Erythroblast (primary cell): Measurements from ENCODE around the gene PNMA3.

Experiments used
- GATA1 ChIP-seq: IDR thresholded peaks from 2 replicates; pipeline ENCODE4 v1.6.1; 2011; ENCODE audit warnings: low read depth, mild to moderate bottlenecking, control low read depth, low read length, moderate library complexity
- POLR2A ChIP-seq: IDR thresholded peaks from 2 replicates; pipeline ENCODE4 v1.6.1; 2011; ENCODE audit warnings: mild to moderate bottlenecking, low read length

DNA sequence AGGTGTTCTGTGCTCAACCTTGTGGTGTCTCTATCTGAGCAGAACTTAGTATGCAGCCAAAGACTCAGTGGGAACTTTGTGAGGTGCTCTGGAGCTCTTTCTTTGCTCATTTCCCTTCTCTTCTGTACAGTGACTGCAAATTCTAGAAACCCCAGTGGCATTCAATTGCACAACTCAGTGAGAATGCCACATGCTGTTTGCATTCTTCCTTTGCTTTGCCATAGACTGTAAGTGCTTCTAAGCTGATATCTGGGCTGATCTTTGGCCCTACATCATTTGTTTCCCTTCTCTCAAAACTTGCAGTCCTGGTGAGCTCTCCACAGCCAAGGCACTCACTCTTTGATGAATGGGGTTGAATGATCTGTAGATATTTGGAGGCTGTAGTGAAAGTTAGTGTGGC is 7.0 kb downstream of the PNMA3 start:
- TF ChIP-seq POLR2A (no peak), GATA1 (no peak)
